ENCODE data around the gene CAST. TPM values are rescaled to one million over a fixed set of nuclear protein-coding genes. Genes with fewer than 3 reads are reported as not detected.

Gene CAST
- total RNA-seq, 4 donors from 2014 or later = 415 to 523 (median 468) TPM

- DNase-seq (ENCODE audit: low spot score in 2 of 2) = no peak
- H3K4me3 ChIP-seq (ENCODE audit: low read depth, poor library complexity, severe bottlenecking) = no peak overlapping the region
- intact Hi-C loops (cut with DNase I; ENCODE audit: low total_unique reads) = loop anchor here (5.0 to 10.0 kb wide), 2 partner anchors 67 to 545 kb away; no protein-coding TSS in a partner anchor
- TF ChIP-seq POLR2A (IDR thresholded peaks at IDR 0.05) (no peak), CTCF (IDR thresholded peaks at IDR 0.05) (no peak)
- WGBS, 2 donors = 85 to 90% methylated on average over 2 of the region's 2 CpGs
Measured at GRCh38 chr5:96619946-96620345, 42.2 kb upstream of the CAST start.

- no peak overlapping the region for H3K4me3 ChIP-seq (ENCODE audit: low read depth, poor library complexity, severe bottlenecking)
- TF ChIP-seq CTCF (IDR thresholded peaks at IDR 0.05) = no peak
- TF ChIP-seq POLR2A (IDR thresholded peaks at IDR 0.05) = no peak
- intact Hi-C loops (cut with DNase I; ENCODE audit: low total_unique reads) = no loop called here
- no peak for DNase-seq (ENCODE audit: low spot score in 2 of 2)
- 66 to 72% methylated on average over 3 of the region's 3 CpGs for WGBS, 2 donors
Measured at GRCh38 chr5:96624596-96624995, 37.6 kb upstream of the CAST start.

- intact Hi-C loops (cut with DNase I; ENCODE audit: low total_unique reads) = no loop called here
- DNase-seq (ENCODE audit: low spot score in 2 of 2) = no peak
- 79 to 87% methylated on average over 2 of the region's 2 CpGs for WGBS, 2 donors
- H3K4me3 ChIP-seq (ENCODE audit: low read depth, poor library complexity, severe bottlenecking) = no peak overlapping the region
- TF ChIP-seq POLR2A (IDR thresholded peaks at IDR 0.05) (no peak), CTCF (IDR thresholded peaks at IDR 0.05) (no peak)
Measured at GRCh38 chr5:96625365-96625764, 36.8 kb upstream of the CAST start.

GRCh38 chr5:96626956-96627355, 35.2 kb upstream of the CAST start:
- intact Hi-C loops (cut with DNase I; ENCODE audit: low total_unique reads) = no loop called here
- no peak for TF ChIP-seq CTCF (IDR thresholded peaks at IDR 0.05)
- TF ChIP-seq POLR2A (IDR thresholded peaks at IDR 0.05) = no peak
- 87 to 89% methylated on average over 2 of the region's 2 CpGs for WGBS, 2 donors
- no peak for DNase-seq (ENCODE audit: low spot score in 2 of 2)
- H3K4me3 ChIP-seq (ENCODE audit: low read depth, poor library complexity, severe bottlenecking) = no peak overlapping the region

GRCh38 chr5:96627792-96628398, 34.3 kb upstream of the CAST start:
- 65 to 67% methylated on average over 2 of the region's 2 CpGs for WGBS, 2 donors
- no peak for DNase-seq (ENCODE audit: low spot score in 2 of 2)
- TF ChIP-seq CTCF (IDR thresholded peaks at IDR 0.05) = no peak
- no peak for TF ChIP-seq POLR2A (IDR thresholded peaks at IDR 0.05)
- H3K4me3 ChIP-seq (ENCODE audit: low read depth, poor library complexity, severe bottlenecking) = no peak overlapping the region
- intact Hi-C loops (cut with DNase I; ENCODE audit: low total_unique reads) = no loop called here

- H3K4me3 ChIP-seq (ENCODE audit: low read depth, poor library complexity, severe bottlenecking) = no peak overlapping the region
- intact Hi-C loops (cut with DNase I; ENCODE audit: low total_unique reads) = no loop called here
- WGBS, 2 donors = 87 to 91% methylated on average over 3 of the region's 3 CpGs
- no peak for DNase-seq (ENCODE audit: low spot score in 2 of 2)
- TF ChIP-seq CTCF (IDR thresholded peaks at IDR 0.05) (no peak), POLR2A (IDR thresholded peaks at IDR 0.05) (no peak)
Measured at GRCh38 chr5:96628406-96628805, 33.8 kb upstream of the CAST start.

Measured in lower leg skin (tissue), 4 donors.